Keratinocyte (primary cell): ENCODE results near the gene ARFRP1. TPM values are rescaled to one million over a fixed set of nuclear protein-coding genes. Genes with fewer than 3 reads are reported as not detected.

Experiments
- DNase-seq: peaks from one replicate; pipeline ENCODE4 v3.0.0-alpha.2; 2011; ENCODE audit warnings: low read depth, missing footprints, low spot score
- FAIRE-seq: peaks from 2 replicates; lab custom pipeline; 2011; peaks lifted over from hg19 to GRCh38; lab: Jason Lieb, UNC
- H2AFZ ChIP-seq: 2 replicates; pipeline ENCODE4 v1.6.0; 2012; ENCODE audit warnings: low read length, control low read depth, inconsistent platforms; ENCODE audit not compliant: control insufficient read depth
- H3K27ac ChIP-seq: 2 replicates; pipeline ENCODE4 v1.5.1; 2011; ENCODE audit warnings: low read length; ENCODE audit not compliant: control insufficient read depth, insufficient read depth
- H3K27me3 ChIP-seq: 3 replicates; pipeline ENCODE4 v1.6.0; 2011; ENCODE audit warnings: low read length; ENCODE audit not compliant: control insufficient read depth, insufficient read depth; ENCODE audit errors: extremely low read depth
- H3K36me3 ChIP-seq, 2 experiments: 2 replicates in 1 of 2; 3 replicates in 1 of 2; pipeline ENCODE4 v1.5.1; 2011; ENCODE audit warnings: low read length in 2 of 2, mild to moderate bottlenecking in 1 of 2; ENCODE audit not compliant: control insufficient read depth in 2 of 2, insufficient read depth in 2 of 2; ENCODE audit errors: extremely low read depth in 1 of 2
- H3K4me1 ChIP-seq: 3 replicates; pipeline ENCODE4 v1.5.1; 2011; ENCODE audit warnings: low read length; ENCODE audit not compliant: control insufficient read depth, insufficient read depth; ENCODE audit errors: extremely low read depth
- H3K4me2 ChIP-seq: 3 replicates; pipeline ENCODE4 v1.6.0; 2011; ENCODE audit warnings: low read depth, low read length; ENCODE audit not compliant: control insufficient read depth, insufficient read depth; ENCODE audit errors: extremely low read depth
- H3K4me3 ChIP-seq, 3 experiments: fragments of 200-600 bp in 1 of 3; sonication (generic) in 1 of 3; 2 replicates in 2 of 3; 3 replicates in 1 of 3; pipeline ENCODE4 v1.5.1; 2011 to 2016; ENCODE audit warnings: low read length in 3 of 3, mild to moderate bottlenecking in 3 of 3, control low read depth in 2 of 3, inconsistent platforms in 1 of 3, low read depth in 1 of 3, mixed read lengths in 1 of 3, mixed run types in 1 of 3, moderate library complexity in 1 of 3; ENCODE audit not compliant: control insufficient read depth in 2 of 3, insufficient read depth in 2 of 3; ENCODE audit errors: extremely low read depth in 1 of 3
- H3K79me2 ChIP-seq: 2 replicates; pipeline ENCODE4 v1.6.0; 2012; ENCODE audit warnings: low read length; ENCODE audit not compliant: control insufficient read depth, insufficient read depth
- H3K9ac ChIP-seq: 3 replicates; pipeline ENCODE4 v1.6.0; 2011; ENCODE audit warnings: low read length; ENCODE audit not compliant: control insufficient read depth, insufficient read depth; ENCODE audit errors: extremely low read depth
- H3K9me1 ChIP-seq: 3 replicates; pipeline ENCODE4 v1.6.0; 2011; ENCODE audit warnings: low read length; ENCODE audit not compliant: control insufficient read depth, insufficient read depth; ENCODE audit errors: extremely low read depth
- H3K9me3 ChIP-seq: 2 replicates; pipeline ENCODE4 v1.5.1; 2012; ENCODE audit warnings: low read depth, low read length; ENCODE audit not compliant: control insufficient read depth
- H4K20me1 ChIP-seq: 3 replicates; pipeline ENCODE4 v1.6.0; 2011; ENCODE audit warnings: low read length; ENCODE audit not compliant: control insufficient read depth, insufficient read depth; ENCODE audit errors: extremely low read depth
- CTCF ChIP-seq, 3 experiments: IDR thresholded peaks in 1 of 3; conservative IDR thresholded peaks in 1 of 3; optimal IDR thresholded peaks in 1 of 3; 2 replicates in 2 of 3; 3 replicates in 1 of 3; pipeline versions ENCODE3 to v1.5.1; 2011; ENCODE audit warnings: low read length in 3 of 3, mild to moderate bottlenecking in 3 of 3, moderate library complexity in 2 of 3, control low read depth in 1 of 3, inconsistent platforms in 1 of 3; ENCODE audit not compliant: insufficient read depth in 2 of 3; ENCODE audit errors: extremely low read depth in 1 of 3
- EZH2 ChIP-seq: IDR thresholded peaks from one replicate; pipeline ENCODE4 v1.6.1; 2012; ENCODE audit warnings: inconsistent platforms, mild to moderate bottlenecking, low read length, moderate library complexity
- dilution Hi-C: fragments of 300-500 bp; cut with MboI; formaldehyde crosslinking; loops from one replicate; pipeline ENCODE4 v1.7.0; 2020; ENCODE audit warnings: low sequenced_read_pairs; ENCODE audit not compliant: extremely low pct_ligation_motif_present
- polyA plus RNA-seq, 5 experiments: library from polyadenylated mRNA; depleted of rRNA in 3 of 5; stranded (reverse) in 3 of 5; stranded (forward) in 1 of 5; unstranded in 1 of 5; fragments of >200 nt; gene quantifications; 1 replicate in 1 of 5; 2 replicates in 3 of 5; 3 replicates in 1 of 5; pipeline versions ENCODE4 v1.2.1 to v1.2.3, GENCODE V29; 2011 to 2012; ENCODE audit warnings: missing spikeins in 2 of 5, low read depth in 1 of 5, low replicate concordance in 1 of 5

Gene ARFRP1
- polyA plus RNA-seq, 1 donor (not counting 4 experiments of a cell fraction or from before 2014, with no cell fraction given) = 30.4 TPM

DNA sequence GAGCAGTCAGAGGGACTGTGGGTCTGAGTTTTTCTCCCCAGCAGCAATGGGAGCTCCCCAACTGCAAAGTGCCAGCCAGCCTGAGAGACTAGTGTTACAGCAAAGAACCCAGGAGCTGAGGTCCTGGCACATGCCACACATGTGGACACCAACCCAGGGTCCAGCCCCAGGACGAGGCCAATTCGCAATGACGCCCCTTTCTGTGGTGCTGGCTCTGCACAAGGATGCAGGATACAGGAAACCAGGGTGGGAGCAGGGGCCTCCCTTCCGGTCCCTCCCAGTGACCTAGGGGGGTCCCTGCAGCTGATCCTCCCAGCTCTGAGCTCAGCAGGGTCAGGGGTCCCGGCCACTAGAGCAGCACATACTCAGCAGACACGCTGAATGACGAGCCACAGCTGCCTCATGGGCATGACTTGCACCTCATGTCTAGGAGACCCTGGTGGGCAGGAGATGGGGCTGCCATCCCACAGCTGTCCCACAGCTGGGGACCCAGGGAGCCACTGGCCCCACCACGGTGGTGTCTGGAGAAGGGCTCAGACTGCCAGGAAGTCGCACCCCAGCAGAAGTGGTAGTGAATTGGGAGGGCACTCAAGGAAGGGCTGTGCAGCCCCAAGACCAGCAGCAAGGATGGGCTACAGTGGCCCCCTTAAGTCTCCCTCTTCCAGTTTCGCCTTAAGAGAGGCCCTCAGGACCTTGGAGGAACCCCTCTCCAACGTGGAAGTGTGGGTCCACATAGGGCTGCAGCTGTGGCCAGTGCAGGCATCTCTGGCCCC is 3.6 kb downstream of the ARFRP1 start:
- Histone ChIP-seq H3K9me1 (no peaks in the 10 kb centered on the region), H3K36me3 (peaks cover 17 to 27% of the 10 kb centered on the region in 2 experiments), H3K4me3 (no peak overlapping the region), H3K4me2 (no peak overlapping the region), H3K9ac (no peak overlapping the region), H3K79me2 (peaks cover 41% of the 10 kb centered on the region), H4K20me1 (peaks cover 4% of the 10 kb centered on the region), H2AFZ (no peak overlapping the region), H3K9me3 (no peaks in the 10 kb centered on the region), H3K27me3 (no peaks in the 10 kb centered on the region), H3K4me1 (peaks cover 26% of the 10 kb centered on the region), H3K27ac (no peak overlapping the region)
- TF ChIP-seq EZH2 (no peak), CTCF (optimal IDR thresholded peaks at IDR 0.05 in 1 of 3, IDR thresholded peaks at IDR 0.05 in 1 of 3, conservative IDR thresholded peaks at IDR 0.05 in 1 of 3; ENCODE audit: extremely low read depth in 1 of 3, insufficient read depth in 2 of 3, low read length in 3 of 3) (no peak)
- dilution Hi-C loops = no loop called here
- DNase-seq (no peak), FAIRE-seq (no peak)

- Histone ChIP-seq H3K79me2 (peaks cover 34% of the 10 kb centered on the region), H3K27me3 (no peaks in the 10 kb centered on the region), H3K9me3 (no peaks in the 10 kb centered on the region), H3K9ac (no peak overlapping the region), H3K4me3 (no peak overlapping the region), H3K4me2 (no peak overlapping the region), H3K4me1 (peaks cover 26% of the 10 kb centered on the region), H3K36me3 (peaks cover 17 to 25% of the 10 kb centered on the region in 2 experiments), H3K27ac (no peak overlapping the region), H4K20me1 (peaks cover 4% of the 10 kb centered on the region), H3K9me1 (no peaks in the 10 kb centered on the region), H2AFZ (no peak overlapping the region)
- DNase-seq (no peak), FAIRE-seq (no peak)
- dilution Hi-C loops = no loop called here
- TF ChIP-seq CTCF (optimal IDR thresholded peaks at IDR 0.05 in 1 of 3, IDR thresholded peaks at IDR 0.05 in 1 of 3, conservative IDR thresholded peaks at IDR 0.05 in 1 of 3; ENCODE audit: extremely low read depth in 1 of 3, insufficient read depth in 2 of 3, low read length in 3 of 3) = no peak
These were observed 4.3 kb downstream of the ARFRP1 start for GRCh38 chr20:63703471-63703975.
